HUES64 (cell line): Measurements from ENCODE around the gene BCL3.
"Not testable (repeated sequence)": the region's sequence is repeated elsewhere in the genome, so short reads cannot be mapped to it uniquely, and the experiment has no call there.

Experiments used
- H3K27ac ChIP-seq: 2 replicates; pipeline ENCODE4 v1.7.0; 2013; ENCODE audit warnings: low read depth, low read length, inconsistent platforms
- H3K27me3 ChIP-seq: 2 replicates; pipeline ENCODE4 v1.6.1; 2013; ENCODE audit warnings: mild to moderate bottlenecking, low read length; ENCODE audit not compliant: insufficient read depth
- H3K36me3 ChIP-seq: 2 replicates; pipeline ENCODE4 v1.6.1; 2013; ENCODE audit warnings: mild to moderate bottlenecking, low read length; ENCODE audit not compliant: insufficient read depth
- H3K4me1 ChIP-seq: 2 replicates; pipeline ENCODE4 v1.6.1; 2013; ENCODE audit warnings: mild to moderate bottlenecking, low read length, moderate library complexity; ENCODE audit not compliant: insufficient read depth
- H3K4me3 ChIP-seq: 2 replicates; pipeline ENCODE4 v1.5.1; 2013; ENCODE audit warnings: mild to moderate bottlenecking, low read length, moderate library complexity
- H3K9ac ChIP-seq: 2 replicates; pipeline ENCODE4 v1.6.1; 2013; ENCODE audit warnings: mild to moderate bottlenecking, low read depth, low read length
- H3K9me3 ChIP-seq: 2 replicates; pipeline ENCODE4 v1.6.1; 2013; ENCODE audit warnings: low read depth, low read length; ENCODE audit not compliant: insufficient read depth
- WGBS: fragments of 150-250, 120-280 bp; methylation state at CpG from one replicate; pipeline ENCODE4 v1.1.7; 2013; ENCODE audit warnings: missing lambda C conversion rate; 5-methylcytosine and 5-hydroxymethylcytosine counted together

The BCL3 gene

DNA sequence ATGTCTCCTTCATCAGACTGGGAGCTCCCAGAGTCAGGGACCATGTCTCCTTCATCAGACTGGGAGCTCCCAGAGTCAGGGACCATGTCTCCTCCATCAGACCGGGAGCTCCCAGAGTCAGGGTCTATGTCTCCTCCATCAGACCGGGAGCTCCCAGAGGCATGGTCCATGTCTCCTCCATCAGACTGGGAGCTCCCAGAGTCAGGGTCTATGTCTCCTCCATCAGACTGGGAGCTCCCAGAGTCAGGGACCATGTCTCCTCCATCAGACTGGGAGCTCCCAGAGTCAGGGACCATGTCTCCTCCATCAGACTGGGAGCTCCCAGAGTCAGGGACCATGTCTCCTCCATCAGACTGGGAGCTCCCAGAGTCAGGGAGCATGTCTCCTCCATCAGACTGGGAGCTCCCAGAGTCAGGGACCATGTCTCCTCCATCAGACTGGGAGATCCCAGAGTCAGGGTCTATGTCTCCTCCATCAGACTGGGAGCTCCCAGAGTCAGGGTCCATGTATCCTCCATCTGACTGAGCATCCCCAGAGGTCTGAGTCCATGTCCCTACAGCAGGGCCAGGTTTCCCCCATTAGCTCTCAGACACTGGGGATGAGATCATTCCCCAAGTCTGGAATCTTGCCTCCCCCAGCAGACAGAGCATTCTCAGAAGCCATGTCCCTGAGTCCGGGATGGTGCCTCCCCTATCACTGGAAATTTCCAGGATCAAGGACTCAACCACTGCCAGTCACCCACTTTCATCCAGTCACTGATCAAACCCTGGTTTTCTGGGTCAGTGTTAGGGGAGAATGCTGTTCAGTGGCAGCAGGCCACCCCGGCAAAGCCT is 38.9 kb upstream of the BCL3 start:
- 86% methylated on average over 4 of the region's 4 CpGs for WGBS
- H3K27me3 ChIP-seq, H3K4me1 ChIP-seq, H3K9ac ChIP-seq, H3K9me3 ChIP-seq, H3K4me3 ChIP-seq, H3K36me3 ChIP-seq, H3K27ac ChIP-seq: not testable (repeated sequence)

DNA sequence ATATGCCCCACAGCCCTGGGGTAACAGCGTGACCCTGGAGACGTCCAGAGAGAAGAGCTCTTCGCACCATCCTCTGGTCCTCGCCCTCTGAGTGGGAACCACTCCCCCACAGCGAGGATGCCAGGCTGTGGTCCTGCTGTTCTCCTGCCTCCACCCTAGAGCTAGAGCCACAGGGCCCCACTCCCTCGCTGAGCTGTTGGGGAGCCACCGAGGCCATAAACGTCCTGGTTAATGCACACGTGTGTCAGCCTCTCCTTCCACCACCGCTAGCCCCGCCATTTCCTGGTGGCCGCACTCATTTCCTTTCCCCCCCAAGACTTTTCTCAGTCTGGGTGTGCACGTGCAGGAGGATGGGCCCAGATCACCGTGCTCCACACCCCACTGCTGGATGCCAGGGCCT is 38.0 kb upstream of the BCL3 start:
- H3K27me3 ChIP-seq = no peaks in the 10 kb centered on the region
- no peak overlapping the region for H3K27ac ChIP-seq
- no peak overlapping the region for H3K4me3 ChIP-seq
- no peak overlapping the region for H3K9ac ChIP-seq
- 92% methylated on average over 14 of the region's 14 CpGs for WGBS
- H3K4me1 ChIP-seq = no peaks in the 10 kb centered on the region
- no peaks in the 10 kb centered on the region for H3K36me3 ChIP-seq
- peaks cover 11% of the 10 kb centered on the region; the same call in 1 of the 2 replicates for H3K9me3 ChIP-seq

- peaks cover 12% of the 10 kb centered on the region; the same call in 1 of the 2 replicates for H3K9me3 ChIP-seq
- no peak overlapping the region for H3K9ac ChIP-seq
- H3K27me3 ChIP-seq = no peaks in the 10 kb centered on the region
- H3K27ac ChIP-seq = no peak overlapping the region
- 86% methylated on average over 4 of the region's 4 CpGs for WGBS
- H3K4me3 ChIP-seq = no peak overlapping the region
- peaks cover under 1% of the 10 kb centered on the region; the same call in 1 of the 2 replicates for H3K4me1 ChIP-seq
- no peaks in the 10 kb centered on the region for H3K36me3 ChIP-seq
Observed at GRCh38 chr19:44712864-44713515, 35.5 kb upstream of the BCL3 start.

GRCh38 chr19:44714597-44715169 is 33.8 kb upstream of the BCL3 start:
- Histone ChIP-seq H3K27me3 (no peaks in the 10 kb centered on the region), H3K36me3 (no peaks in the 10 kb centered on the region), H3K27ac (no peak overlapping the region), H3K4me1 (peaks cover 15% of the 10 kb centered on the region), H3K9ac (no peak overlapping the region), H3K9me3 (peaks cover 12% of the 10 kb centered on the region; the same call in 1 of the 2 replicates), H3K4me3 (no peak overlapping the region)
- 50% methylated on average over 2 of the region's 2 CpGs for WGBS

- WGBS = 95% methylated on average over 6 of the region's 6 CpGs
- H3K9ac ChIP-seq = no peak overlapping the region
- H3K4me3 ChIP-seq = no peak overlapping the region
- peaks cover 15% of the 10 kb centered on the region for H3K4me1 ChIP-seq
- no peak overlapping the region for H3K27ac ChIP-seq
- no peaks in the 10 kb centered on the region for H3K27me3 ChIP-seq
- H3K36me3 ChIP-seq = no peaks in the 10 kb centered on the region
- peaks cover 12% of the 10 kb centered on the region; the same call in 1 of the 2 replicates for H3K9me3 ChIP-seq
Observed at GRCh38 chr19:44717603-44718002, 30.9 kb upstream of the BCL3 start.

DNA sequence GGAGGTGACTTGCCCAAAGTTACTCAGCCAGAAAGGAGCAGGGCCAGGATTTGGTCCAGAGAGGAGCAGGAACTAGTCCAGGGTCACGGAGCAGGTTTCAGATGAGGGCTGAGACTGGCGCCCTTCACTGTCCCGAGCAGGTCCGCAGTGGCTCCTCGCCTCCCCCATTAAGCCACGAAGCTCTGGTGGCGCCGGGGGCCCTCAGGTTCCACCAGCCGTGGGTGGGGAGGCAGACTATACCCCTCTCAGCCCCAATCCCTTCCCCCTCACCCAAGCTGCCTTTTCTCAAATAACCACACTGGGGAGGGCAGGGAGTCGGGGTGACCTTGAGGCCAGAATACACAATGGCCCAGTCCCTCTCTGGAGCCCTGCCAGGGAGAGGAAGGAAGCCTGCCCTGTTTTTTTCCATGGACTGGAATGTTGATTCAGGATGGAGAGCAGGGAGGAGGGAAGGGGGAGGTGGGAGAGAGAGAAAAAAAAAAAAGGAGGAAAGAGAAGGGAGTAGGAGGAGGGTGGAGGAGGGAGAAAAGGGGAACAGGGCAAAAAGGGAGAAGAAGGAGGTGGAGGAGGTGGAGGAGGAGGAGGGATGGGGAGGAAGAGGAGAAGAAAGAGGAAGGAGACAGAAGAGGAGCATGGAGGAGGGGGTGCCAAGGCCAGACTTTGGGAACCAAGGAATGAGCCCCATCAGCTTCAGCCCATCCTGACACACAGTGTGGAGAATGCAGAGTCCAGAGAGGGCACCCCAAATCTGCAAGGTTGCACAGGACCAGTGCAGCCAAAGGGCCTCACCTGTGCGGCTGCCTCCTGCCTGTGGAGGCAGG is 29.9 kb upstream of the BCL3 start:
- peak overlapping the region; percentile 14 for H3K4me3 ChIP-seq
- peak overlapping the region; percentile 82 for H3K9ac ChIP-seq
- peaks cover 15% of the 10 kb centered on the region for H3K4me1 ChIP-seq
- peak overlapping the region; percentile 72 for H3K27ac ChIP-seq
- peaks cover 12% of the 10 kb centered on the region; the same call in 1 of the 2 replicates for H3K9me3 ChIP-seq
- 44% methylated on average over 11 of the region's 11 CpGs for WGBS
- no peaks in the 10 kb centered on the region for H3K27me3 ChIP-seq
- H3K36me3 ChIP-seq = no peaks in the 10 kb centered on the region

- no peaks in the 10 kb centered on the region for H3K27me3 ChIP-seq
- WGBS = 85% methylated on average over 8 of the region's 8 CpGs
- H3K36me3 ChIP-seq = no peaks in the 10 kb centered on the region
- H3K27ac ChIP-seq = no peak overlapping the region
- peaks cover 15% of the 10 kb centered on the region for H3K4me1 ChIP-seq
- H3K4me3 ChIP-seq = no peak overlapping the region
- peaks cover 12% of the 10 kb centered on the region; the same call in 1 of the 2 replicates for H3K9me3 ChIP-seq
- H3K9ac ChIP-seq = no peak overlapping the region
Observed at GRCh38 chr19:44719262-44719701, 29.2 kb upstream of the BCL3 start.

DNA sequence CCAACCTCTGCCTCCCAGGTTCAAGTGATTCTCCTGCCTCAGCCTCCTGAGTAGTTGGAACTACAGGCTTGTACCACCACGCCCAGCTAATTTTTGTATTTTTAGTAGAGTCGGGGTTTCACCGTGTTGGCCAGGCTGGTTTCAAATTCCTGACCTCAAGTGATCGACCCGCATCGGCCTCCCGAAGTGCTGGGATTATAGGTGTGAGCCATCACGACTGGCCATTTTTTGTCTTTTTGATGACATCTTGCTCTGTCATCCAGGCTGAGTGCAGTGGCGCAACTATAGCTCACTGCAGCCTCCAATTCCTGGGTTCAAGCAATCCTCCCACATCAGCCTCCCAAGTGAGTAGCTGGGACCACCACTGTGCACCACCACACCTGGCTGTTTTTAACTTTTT is 28.1 kb upstream of the BCL3 start:
- H3K9ac ChIP-seq, H3K9me3 ChIP-seq, H3K36me3 ChIP-seq, H3K4me3 ChIP-seq, H3K27me3 ChIP-seq, H3K27ac ChIP-seq: not testable (repeated sequence)
- H3K4me1 ChIP-seq = peaks cover 15% of the 10 kb centered on the region
- 93% methylated on average over 9 of the region's 9 CpGs for WGBS

DNA sequence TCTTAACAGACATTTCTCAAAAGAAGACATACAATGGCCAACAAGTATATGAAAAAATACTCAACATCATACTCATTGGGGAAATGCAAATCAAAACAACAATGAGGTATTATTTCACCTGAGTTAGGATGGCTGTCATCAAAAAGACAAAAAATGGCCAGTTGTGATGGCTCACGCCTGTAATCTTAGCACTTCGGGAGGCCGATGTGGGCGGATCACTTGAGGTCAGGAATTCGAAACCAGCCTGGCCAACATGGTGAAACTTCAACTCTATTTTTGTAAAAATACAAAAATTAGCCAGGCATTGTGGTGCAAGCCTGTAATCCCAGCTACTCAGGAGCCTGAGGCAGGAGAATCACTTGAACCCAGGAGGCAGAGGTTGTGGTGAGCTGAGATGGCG is 27.6 kb upstream of the BCL3 start:
- 83% methylated on average over 6 of the region's 6 CpGs for WGBS
- Histone ChIP-seq H3K4me3 (no peak overlapping the region), H3K4me1 (peaks cover 15% of the 10 kb centered on the region), H3K27me3 (no peaks in the 10 kb centered on the region; the same call in 1 of the 2 replicates), H3K9ac (no peak overlapping the region), H3K9me3 (no peaks in the 10 kb centered on the region), H3K36me3 (no peaks in the 10 kb centered on the region), H3K27ac (no peak overlapping the region)

DNA sequence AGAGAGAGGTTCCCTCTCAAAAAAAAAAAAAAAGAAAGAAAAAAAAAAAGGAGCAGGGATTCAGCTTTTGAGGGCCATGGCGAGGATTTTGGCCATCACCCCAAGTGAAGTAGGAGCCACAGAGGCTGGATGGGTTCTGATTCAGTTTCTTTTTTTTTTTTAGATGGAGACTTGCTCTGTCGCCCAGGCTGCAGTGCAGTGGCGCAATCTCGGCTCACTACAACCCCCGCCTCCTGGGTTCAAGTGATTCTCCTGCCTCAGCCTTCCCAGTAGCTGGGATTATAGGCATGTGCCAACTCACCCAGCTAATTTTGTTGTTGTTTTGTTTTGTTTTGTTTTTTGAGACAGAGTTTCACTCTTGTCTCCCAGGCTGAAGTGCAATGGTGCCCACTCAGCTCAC is 27.1 kb upstream of the BCL3 start:
- not testable (repeated sequence) for H3K9me3 ChIP-seq, H3K27me3 ChIP-seq, H3K9ac ChIP-seq, H3K27ac ChIP-seq, H3K4me3 ChIP-seq, H3K36me3 ChIP-seq
- 87% methylated on average over 5 of the region's 5 CpGs for WGBS
- H3K4me1 ChIP-seq = peaks cover 15% of the 10 kb centered on the region
